Activated CD8-positive, alpha-beta memory T cell treated with anti-CD3 and anti-CD28 coated beads, Interleukin-2, amount 50 U/mL, for 24 hours (primary cell): ENCODE data around the gene MAPK8IP2.
"Not testable (repeated sequence)": the region's sequence is repeated elsewhere in the genome, so short reads cannot be mapped to it uniquely, and the experiment has no call there.

ENCODE experiments used
- DNase-seq: peaks from one replicate; pipeline ENCODE4 v3.0.0-alpha.2; 2020; ENCODE audit errors: extremely low read depth

The MAPK8IP2 gene

GRCh38 chr22:50635591-50635990 is 35.0 kb downstream of the MAPK8IP2 start:
- DNase-seq = no peak

- DNase-seq = not testable (repeated sequence)
These were observed 39.7 kb downstream of the MAPK8IP2 start for GRCh38 chr22:50640296-50640695.

- no peak for DNase-seq
These were observed 40.5 kb downstream of the MAPK8IP2 start for GRCh38 chr22:50640857-50641647.

- no peak for DNase-seq
These were observed 41.4 kb downstream of the MAPK8IP2 start for GRCh38 chr22:50641696-50642607.

GRCh38 chr22:50643021-50643820 is 42.6 kb downstream of the MAPK8IP2 start:
- not testable (repeated sequence) for DNase-seq

- not testable (repeated sequence) for DNase-seq
These were observed 43.2 kb downstream of the MAPK8IP2 start for GRCh38 chr22:50643821-50644101.

GRCh38 chr22:50653256-50653655 is 52.7 kb downstream of the MAPK8IP2 start:
- DNase-seq = no peak

GRCh38 chr22:50654664-50655063 is 54.1 kb downstream of the MAPK8IP2 start:
- not testable (repeated sequence) for DNase-seq

GRCh38 chr22:50656122-50657070 is 55.8 kb downstream of the MAPK8IP2 start:
- DNase-seq = no peak

- no peak for DNase-seq
These were observed 57.3 kb downstream of the MAPK8IP2 start for GRCh38 chr22:50657925-50658324.

GRCh38 chr22:50659711-50660110 is 59.1 kb downstream of the MAPK8IP2 start:
- DNase-seq = not testable (repeated sequence)

- no peak for DNase-seq
These were observed 59.7 kb downstream of the MAPK8IP2 start for GRCh38 chr22:50660306-50660705.
